ENCODE measurements around the gene MDGA2. TPM values are rescaled to one million over a fixed set of nuclear protein-coding genes. Genes with fewer than 3 reads are reported as not detected.

MDGA2 gene
- total and polyA plus RNA-seq, 9 of the 15 experiments (the other 6 are each of a cell fraction or from before 2014, with no cell fraction given) = 0.01 to 0.18 (median 0.03) TPM; not detected in 5

- H2AFZ ChIP-seq (ENCODE audit: low read depth, low read length) = no peak overlapping the region
- intact Hi-C loops (cut with micrococcal nuclease) (no loop called here), in situ Hi-C loops (cut with MboI) (no loop called here)
- H3K79me2 ChIP-seq (ENCODE audit: control insufficient read depth, insufficient read depth, low read length) = no peaks in the 10 kb centered on the region
- H3K9me1 ChIP-seq (ENCODE audit: control insufficient read depth, insufficient read depth, low read length) = no peaks in the 10 kb centered on the region
- no peak overlapping the region for H3K27ac ChIP-seq (ENCODE audit: extremely low read depth, low read depth, low read length)
- BruUV-seq (replicated peaks) = no TSS peak
- ATAC-seq = no peak
- H4K20me1 ChIP-seq (replicated peaks; ENCODE audit: control insufficient read depth, insufficient read depth, low read length) = no peaks in the 10 kb centered on the region
- no peak overlapping the region for H3K4me2 ChIP-seq (ENCODE audit: insufficient read depth, low read length)
- DNase-seq (ENCODE audit: extremely low read depth in 1 of 4, low spot score in 3 of 4) = no peak
- no peak overlapping the region for H3K9ac ChIP-seq (ENCODE audit: insufficient read depth in 1 of 2, low read depth in 2 of 2, low read length in 2 of 2)
- no peaks in the 10 kb centered on the region for H3K4me1 ChIP-seq (replicated peaks in 1 of 2; ENCODE audit: control insufficient read depth in 2 of 2, insufficient read depth in 2 of 2, low read length in 2 of 2)
- FAIRE-seq = no peak
- WGBS (ENCODE audit: insufficient coverage, low coverage, missing lambda C conversion rate) = 0% methylated on average over 2 of the region's 2 CpGs
- CTCF ChIA-PET (ENCODE audit: low intra/inter-chr PET ratio) = no interaction called here
- H3K4me3 ChIP-seq = no peak overlapping the region
- POLR2A ChIA-PET = no interaction called here
- no peaks in the 10 kb centered on the region for H3K36me3 ChIP-seq (ENCODE audit: control insufficient read depth, insufficient read depth, low read length)
- H3K9me3 ChIP-seq (replicated peaks; ENCODE audit: control insufficient read depth, insufficient read depth, low read depth, low read length) = no peaks in the 10 kb centered on the region
- H3K27me3 ChIP-seq (ENCODE audit: control insufficient read depth in 2 of 2, insufficient read depth in 2 of 2, low read length in 2 of 2) = no peaks in the 10 kb centered on the region
- TF ChIP-seq PHF20 (IDR thresholded peaks at IDR 0.05; ENCODE audit: partially characterized antibody) (no peak), THAP12 (CRISPR knock-in tag; IDR thresholded peaks at IDR 0.05) (no peak), ZNF766 (CRISPR knock-in tag; conservative IDR thresholded peaks at IDR 0.05) (no peak), ATF1 (CRISPR knock-in tag; IDR thresholded peaks at IDR 0.05) (no peak), ATF1 (tag; IDR thresholded peaks at IDR 0.05) (no peak), NONO (IDR thresholded peaks at IDR 0.05; ENCODE audit: low read depth in 2 of 2, low read length in 1 of 2) (no peak), ZNF57 (CRISPR knock-in tag; IDR thresholded peaks at IDR 0.05) (no peak), AFF1 (IDR thresholded peaks at IDR 0.05; ENCODE audit: low read depth in 1 of 2, partially characterized antibody in 2 of 2) (no peak), ZC3H11A (IDR thresholded peaks at IDR 0.05; ENCODE audit: low read depth, low read length) (no peak), BRD9 (IDR thresholded peaks at IDR 0.05; ENCODE audit: low read depth, partially characterized antibody) (no peak), EHMT2 (IDR thresholded peaks at IDR 0.05) (no peak), POLR2G (IDR thresholded peaks at IDR 0.05; ENCODE audit: low read depth, low read length) (no peak), ETV6 (IDR thresholded peaks at IDR 0.05; ENCODE audit: borderline replicate concordance in 1 of 2, low read depth in 2 of 2, low read length in 1 of 2) (no peak), ETV6 (CRISPR knock-in tag; IDR thresholded peaks at IDR 0.05; ENCODE audit: borderline replicate concordance) (no peak), PBX2 (CRISPR knock-in tag; IDR thresholded peaks at IDR 0.05; ENCODE audit: low read depth) (no peak), PBX2 (tag; conservative IDR thresholded peaks at IDR 0.05; ENCODE audit: low read depth) (no peak)
Observed at GRCh38 chr14:46951103-46951502, 724.3 kb downstream of the MDGA2 start.

All from K562 (cell line).